HepG2 (cell line): ENCODE measurements around the gene SYS1. TPM values are rescaled to one million over a fixed set of nuclear protein-coding genes. Genes with fewer than 3 reads are reported as not detected.

Source experiments
- CBFB ChIP-seq: sonication (generic); formaldehyde crosslinking; IDR thresholded peaks from 2 replicates; pipeline ENCODE4 v1.4.0; 2020; ENCODE audit warnings: missing genetic modification reagents
- HNRNPL ChIP-seq: fragments of 200-400 bp; formaldehyde crosslinking; IDR thresholded peaks from 2 replicates; pipeline ENCODE4 v1.6.1; 2017; ENCODE audit warnings: mild to moderate bottlenecking, low read depth, low read length
- HOXD1 ChIP-seq: sonication (generic); formaldehyde crosslinking; IDR thresholded peaks from 2 replicates; pipeline ENCODE4 v1.5.0; 2020; ENCODE audit warnings: missing genetic modification reagents
- MTA1 ChIP-seq: sonication (generic); formaldehyde crosslinking; IDR thresholded peaks from 2 replicates; pipeline ENCODE4 v1.4.0; 2020; ENCODE audit warnings: missing genetic modification reagents, mild to moderate bottlenecking, borderline replicate concordance
- NFKBIZ ChIP-seq: IDR thresholded peaks from 2 replicates; pipeline ENCODE4 v1.6.1; 2018; ENCODE audit warnings: missing genetic modification reagents, missing compliant biosample characterization
- RAD51 ChIP-seq: fragments of 450-650 bp; IDR thresholded peaks from 2 replicates; pipeline ENCODE4 v1.6.1; 2016; ENCODE audit warnings: borderline replicate concordance
- THAP11 ChIP-seq: IDR thresholded peaks from 2 replicates; pipeline ENCODE4 v1.6.1; 2016; ENCODE audit warnings: missing biosample characterization, missing genetic modification reagents
- ZBTB42 ChIP-seq: sonication (generic); formaldehyde crosslinking; IDR thresholded peaks from 2 replicates; pipeline ENCODE4 v1.5.0; 2020; ENCODE audit warnings: mild to moderate bottlenecking, missing genetic modification reagents
- ZFY ChIP-seq: sonication (generic); formaldehyde crosslinking; IDR thresholded peaks from 2 replicates; pipeline ENCODE4 v1.4.0; 2020; ENCODE audit warnings: missing genetic modification reagents
- ZNF230 ChIP-seq: sonication (generic); formaldehyde crosslinking; IDR thresholded peaks from 2 replicates; pipeline ENCODE4 v1.4.0; 2020; ENCODE audit warnings: mild to moderate bottlenecking, missing genetic modification reagents
- ZNF30 ChIP-seq: sonication (generic); formaldehyde crosslinking; IDR thresholded peaks from 2 replicates; pipeline ENCODE4 v1.5.0; 2020; ENCODE audit warnings: mild to moderate bottlenecking, missing genetic modification reagents
- ZNF547 ChIP-seq: sonication (generic); formaldehyde crosslinking; IDR thresholded peaks from 2 replicates; pipeline ENCODE4 v1.5.1; 2020; ENCODE audit warnings: mild to moderate bottlenecking, missing genetic modification reagents
- ZNF672 ChIP-seq: sonication (generic); formaldehyde crosslinking; IDR thresholded peaks from 2 replicates; pipeline ENCODE4 v1.8.1; 2022; ENCODE audit warnings: missing genetic modification reagents
- ZNF703 ChIP-seq: sonication (generic); formaldehyde crosslinking; IDR thresholded peaks from 2 replicates; pipeline ENCODE4 v1.5.1; 2020; ENCODE audit warnings: missing genetic modification reagents, mild to moderate bottlenecking, moderate library complexity, borderline replicate concordance
- ZNF724P ChIP-seq: sonication (generic); formaldehyde crosslinking; IDR thresholded peaks from 2 replicates; pipeline ENCODE4 v1.8.0; 2022; ENCODE audit warnings: missing genetic modification reagents, borderline replicate concordance
- ZNF747 ChIP-seq: sonication (generic); formaldehyde crosslinking; IDR thresholded peaks from 2 replicates; pipeline ENCODE4 v1.8.1; 2023; ENCODE audit warnings: missing genetic modification reagents, mild to moderate bottlenecking, borderline replicate concordance
- ZNF781 ChIP-seq: sonication (generic); formaldehyde crosslinking; IDR thresholded peaks from 2 replicates; pipeline ENCODE4 v1.5.1; 2020; ENCODE audit warnings: borderline replicate concordance, mild to moderate bottlenecking, missing genetic modification reagents; ENCODE audit errors: not compliant biosample characterization
- ZNF782 ChIP-seq: sonication (generic); formaldehyde crosslinking; IDR thresholded peaks from 2 replicates; pipeline ENCODE4 v1.4.0; 2020; ENCODE audit warnings: missing genetic modification reagents, mild to moderate bottlenecking, borderline replicate concordance
- polyA plus RNA-seq, 8 experiments: library from polyadenylated mRNA; depleted of rRNA in 3 of 8; stranded (reverse) in 7 of 8; unstranded in 1 of 8; fragments of >200 nt; fragmentation: Illumina TruSeq in 4 of 8; extraction: Trizol in 4 of 8; gene quantifications; 2 replicates each; pipeline versions ENCODE4 v1.2.1 to v1.2.3, GENCODE V29; 2011 to 2016; ENCODE audit warnings: low read depth in 4 of 8, missing spikeins in 1 of 8, mixed read lengths in 1 of 8; ENCODE audit not compliant: insufficient read depth in 1 of 8
- total RNA-seq, 5 experiments: library from RNA; depleted of rRNA; stranded (reverse); fragments of >200 nt; fragmentation: Illumina TruSeq; extraction: Trizol; gene quantifications; 2 replicates each; pipeline ENCODE4 v1.2.3, GENCODE V29; 2016; ENCODE audit warnings: low read depth in 1 of 5
- TF ChIP-seq, protein P1 (sequence below): sonication (generic); formaldehyde crosslinking; IDR thresholded peaks from 2 replicates; pipeline ENCODE4 v1.4.0; 2020; ENCODE audit warnings: missing genetic modification reagents, mild to moderate bottlenecking, borderline replicate concordance
- TF ChIP-seq, protein P2 (sequence below): sonication (generic); formaldehyde crosslinking; IDR thresholded peaks from 2 replicates; pipeline ENCODE4 v1.5.0; 2020; ENCODE audit warnings: mild to moderate bottlenecking, missing genetic modification reagents
- TF ChIP-seq, protein P3 (sequence below): sonication (generic); formaldehyde crosslinking; conservative IDR thresholded peaks from 2 replicates; pipeline ENCODE4 v1.5.0; 2020; ENCODE audit warnings: missing genetic modification reagents
- TF ChIP-seq, protein P4 (sequence below): IDR thresholded peaks from 2 replicates; pipeline ENCODE4 v1.6.1; 2016; ENCODE audit warnings: low read depth

SYS1 gene
- total and polyA plus RNA-seq, 2 of the 13 experiments (the other 11 are each of a cell fraction or from before 2014, with no cell fraction given), result 38.3 to 65.6 TPM

- TF ChIP-seq, protein P1, sequence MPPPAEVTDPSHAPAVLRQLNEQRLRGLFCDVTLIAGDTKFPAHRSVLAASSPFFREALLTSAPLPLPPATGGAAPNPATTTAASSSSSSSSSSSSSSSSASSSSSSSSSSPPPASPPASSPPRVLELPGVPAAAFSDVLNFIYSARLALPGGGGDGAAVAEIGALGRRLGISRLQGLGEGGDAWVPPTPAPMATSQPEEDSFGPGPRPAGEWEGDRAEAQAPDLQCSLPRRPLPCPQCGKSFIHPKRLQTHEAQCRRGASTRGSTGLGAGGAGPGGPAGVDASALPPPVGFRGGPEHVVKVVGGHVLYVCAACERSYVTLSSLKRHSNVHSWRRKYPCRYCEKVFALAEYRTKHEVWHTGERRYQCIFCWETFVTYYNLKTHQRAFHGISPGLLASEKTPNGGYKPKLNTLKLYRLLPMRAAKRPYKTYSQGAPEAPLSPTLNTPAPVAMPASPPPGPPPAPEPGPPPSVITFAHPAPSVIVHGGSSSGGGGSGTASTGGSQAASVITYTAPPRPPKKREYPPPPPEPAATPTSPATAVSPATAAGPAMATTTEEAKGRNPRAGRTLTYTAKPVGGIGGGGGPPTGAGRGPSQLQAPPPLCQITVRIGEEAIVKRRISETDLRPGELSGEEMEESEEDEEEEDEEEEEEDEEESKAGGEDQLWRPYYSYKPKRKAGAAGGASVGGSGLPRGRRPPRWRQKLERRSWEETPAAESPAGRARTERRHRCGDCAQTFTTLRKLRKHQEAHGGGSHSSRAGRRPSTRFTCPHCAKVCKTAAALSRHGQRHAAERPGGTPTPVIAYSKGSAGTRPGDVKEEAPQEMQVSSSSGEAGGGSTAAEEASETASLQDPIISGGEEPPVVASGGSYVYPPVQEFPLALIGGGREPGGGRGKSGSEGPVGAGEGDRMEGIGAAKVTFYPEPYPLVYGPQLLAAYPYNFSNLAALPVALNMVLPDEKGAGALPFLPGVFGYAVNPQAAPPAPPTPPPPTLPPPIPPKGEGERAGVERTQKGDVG (CRISPR knock-in tag), result 0 out of 2 replicates have a peak, but pooled peaks have one; percentile 24
- no peak for TF ChIP-seq THAP11 (CRISPR knock-in tag)
- TF ChIP-seq RAD51, result no peak
- no peak for TF ChIP-seq CBFB (CRISPR knock-in tag)
- TF ChIP-seq, protein P2, sequence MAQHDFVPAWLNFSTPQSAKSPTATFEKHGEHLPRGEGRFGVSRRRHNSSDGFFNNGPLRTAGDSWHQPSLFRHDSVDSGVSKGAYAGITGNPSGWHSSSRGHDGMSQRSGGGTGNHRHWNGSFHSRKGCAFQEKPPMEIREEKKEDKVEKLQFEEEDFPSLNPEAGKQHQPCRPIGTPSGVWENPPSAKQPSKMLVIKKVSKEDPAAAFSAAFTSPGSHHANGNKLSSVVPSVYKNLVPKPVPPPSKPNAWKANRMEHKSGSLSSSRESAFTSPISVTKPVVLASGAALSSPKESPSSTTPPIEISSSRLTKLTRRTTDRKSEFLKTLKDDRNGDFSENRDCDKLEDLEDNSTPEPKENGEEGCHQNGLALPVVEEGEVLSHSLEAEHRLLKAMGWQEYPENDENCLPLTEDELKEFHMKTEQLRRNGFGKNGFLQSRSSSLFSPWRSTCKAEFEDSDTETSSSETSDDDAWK (CRISPR knock-in tag), result no peak
- TF ChIP-seq HNRNPL, result no peak; the same call in 1 of the 2 replicates
- TF ChIP-seq ZNF547 (CRISPR knock-in tag), result peak; percentile 13; the same call in 1 of the 2 replicates
- peak; percentile 86; the same call in 1 of the 2 replicates for TF ChIP-seq ZNF747 (CRISPR knock-in tag)
- no peak for TF ChIP-seq ZNF30 (CRISPR knock-in tag)
- TF ChIP-seq ZBTB42 (CRISPR knock-in tag), result peak; percentile 92
- TF ChIP-seq, protein P3, sequence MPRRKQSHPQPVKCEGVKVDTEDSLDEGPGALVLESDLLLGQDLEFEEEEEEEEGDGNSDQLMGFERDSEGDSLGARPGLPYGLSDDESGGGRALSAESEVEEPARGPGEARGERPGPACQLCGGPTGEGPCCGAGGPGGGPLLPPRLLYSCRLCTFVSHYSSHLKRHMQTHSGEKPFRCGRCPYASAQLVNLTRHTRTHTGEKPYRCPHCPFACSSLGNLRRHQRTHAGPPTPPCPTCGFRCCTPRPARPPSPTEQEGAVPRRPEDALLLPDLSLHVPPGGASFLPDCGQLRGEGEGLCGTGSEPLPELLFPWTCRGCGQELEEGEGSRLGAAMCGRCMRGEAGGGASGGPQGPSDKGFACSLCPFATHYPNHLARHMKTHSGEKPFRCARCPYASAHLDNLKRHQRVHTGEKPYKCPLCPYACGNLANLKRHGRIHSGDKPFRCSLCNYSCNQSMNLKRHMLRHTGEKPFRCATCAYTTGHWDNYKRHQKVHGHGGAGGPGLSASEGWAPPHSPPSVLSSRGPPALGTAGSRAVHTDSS (CRISPR knock-in tag), result no peak
- peak; percentile 86; the same call in 1 of the 2 replicates for TF ChIP-seq MTA1 (CRISPR knock-in tag)
- no peak for TF ChIP-seq ZNF672
- TF ChIP-seq ZNF781, result peak; percentile 10
- peak; percentile 68 for TF ChIP-seq ZFY
- TF ChIP-seq ZNF782 (CRISPR knock-in tag), result no peak
- no peak for TF ChIP-seq ZNF724P (CRISPR knock-in tag)
- TF ChIP-seq, protein P4, sequence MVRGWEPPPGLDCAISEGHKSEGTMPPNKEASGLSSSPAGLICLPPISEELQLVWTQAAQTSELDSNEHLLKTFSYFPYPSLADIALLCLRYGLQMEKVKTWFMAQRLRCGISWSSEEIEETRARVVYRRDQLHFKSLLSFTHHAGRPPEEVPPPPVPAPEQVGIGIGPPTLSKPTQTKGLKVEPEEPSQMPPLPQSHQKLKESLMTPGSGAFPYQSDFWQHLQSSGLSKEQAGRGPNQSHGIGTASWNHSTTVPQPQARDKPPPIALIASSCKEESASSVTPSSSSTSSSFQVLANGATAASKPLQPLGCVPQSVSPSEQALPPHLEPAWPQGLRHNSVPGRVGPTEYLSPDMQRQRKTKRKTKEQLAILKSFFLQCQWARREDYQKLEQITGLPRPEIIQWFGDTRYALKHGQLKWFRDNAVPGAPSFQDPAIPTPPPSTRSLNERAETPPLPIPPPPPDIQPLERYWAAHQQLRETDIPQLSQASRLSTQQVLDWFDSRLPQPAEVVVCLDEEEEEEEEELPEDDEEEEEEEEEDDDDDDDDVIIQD, result no peak
- no peak for TF ChIP-seq HOXD1 (CRISPR knock-in tag)
- no peak for TF ChIP-seq NFKBIZ (CRISPR knock-in tag)
- peak; percentile 6; the same call in 1 of the 2 replicates for TF ChIP-seq ZNF230 (CRISPR knock-in tag)
- TF ChIP-seq ZNF703, result no peak
These were observed 20.8 kb upstream of the SYS1 start (continued) for GRCh38 chr20:45341939-45342854.
